GM21529 (cell line): ENCODE results near the gene TLL2.
A peak's percentile ranks its signal among the peaks of the same experiment; 100 is the strongest.

Experiments
- ATAC-seq: cut with Tn5 transposase; IDR thresholded peaks from one replicate; pipeline ENCODE4 v1.9.1; 2021; ENCODE audit not compliant: unreplicated experiment

The TLL2 gene

DNA sequence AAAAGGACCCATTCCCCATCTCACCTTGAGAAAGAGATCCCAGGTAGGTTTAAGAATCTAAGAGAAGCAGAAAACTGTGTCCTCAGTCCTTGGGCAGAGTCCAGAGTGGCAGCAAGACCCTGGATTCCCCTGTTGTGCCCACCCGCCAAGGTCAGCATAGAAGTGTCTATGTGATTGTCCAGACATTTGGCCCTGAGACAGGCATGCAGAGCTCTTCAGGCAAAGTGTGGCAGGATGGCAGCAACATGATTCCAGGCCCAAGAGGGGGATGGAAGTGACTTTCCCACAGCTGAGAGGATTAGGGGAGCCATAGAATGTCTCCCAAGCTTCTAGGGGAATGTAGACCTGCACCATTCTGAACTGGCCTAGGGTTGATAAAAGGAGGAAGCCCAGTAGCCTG, 115.8 kb downstream of the TLL2 start:
- ATAC-seq, result no peak

DNA sequence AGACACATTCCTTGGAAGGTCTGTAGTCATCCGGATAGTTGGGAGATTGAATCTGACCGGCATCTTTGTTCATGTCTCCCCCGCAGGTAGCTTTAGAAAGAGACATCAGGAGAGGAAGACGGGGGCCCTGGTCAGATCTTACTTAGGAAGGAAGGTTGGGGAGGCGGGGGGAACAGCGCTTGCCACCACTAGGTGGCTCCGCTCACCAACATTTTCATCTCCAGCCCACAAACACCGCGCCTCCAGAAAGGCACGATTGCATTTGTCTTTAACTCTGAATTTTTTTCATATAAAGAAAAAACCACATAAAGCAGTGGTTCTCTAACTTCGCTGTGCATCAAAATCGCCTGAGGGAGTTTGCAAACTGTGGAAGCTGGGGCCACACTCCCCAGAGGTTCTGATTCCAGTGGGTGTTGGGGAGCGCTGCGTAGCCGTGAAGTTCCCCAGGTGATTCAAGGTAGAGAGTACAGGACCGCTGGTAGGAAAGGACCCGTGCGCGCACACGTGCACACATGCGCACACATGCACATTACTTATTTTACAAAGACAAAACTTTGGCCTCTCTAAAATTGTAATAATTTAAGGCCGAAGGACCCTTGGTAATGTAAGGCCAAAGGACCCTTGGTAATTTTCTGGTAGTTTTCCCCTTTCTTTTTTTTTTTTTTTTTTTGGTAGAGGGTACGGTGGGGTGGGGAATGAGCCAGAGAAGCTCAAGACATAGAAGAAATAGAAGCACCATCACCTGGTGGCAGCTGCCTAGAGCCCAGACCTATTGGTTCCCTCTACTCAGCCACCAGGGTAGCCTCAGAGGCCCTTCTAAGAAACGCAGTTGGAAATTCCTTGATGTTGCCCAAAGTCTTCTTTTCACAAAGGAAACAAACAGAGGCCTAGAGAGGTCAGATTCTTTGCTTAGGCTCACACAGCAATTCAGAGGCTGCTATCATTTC, 117.5 kb downstream of the TLL2 start:
- ATAC-seq, result no peak

DNA sequence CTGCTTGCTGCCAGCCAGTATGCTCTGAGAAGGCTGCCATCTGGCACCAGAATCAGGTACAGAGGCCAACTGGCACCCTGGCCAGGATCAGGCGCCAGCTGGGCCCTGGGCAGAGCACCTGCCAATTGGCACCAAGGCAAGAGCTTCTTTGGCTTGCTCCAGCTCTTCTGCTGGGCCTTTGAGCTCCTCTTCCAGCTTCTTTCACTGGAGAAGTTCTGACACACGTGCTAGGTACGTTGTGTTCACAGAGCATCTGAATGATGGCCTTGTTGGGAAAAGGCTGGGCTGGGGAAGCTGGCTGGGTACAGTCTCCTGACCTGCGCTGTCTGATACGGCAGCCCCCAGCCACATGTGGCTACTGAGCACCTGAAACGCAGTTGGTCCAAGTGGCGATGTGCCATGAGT, 123.3 kb downstream of the TLL2 start:
- no peak for ATAC-seq

GRCh38 chr10:96389785-96390184, 123.9 kb downstream of the TLL2 start:
- ATAC-seq, result no peak

DNA sequence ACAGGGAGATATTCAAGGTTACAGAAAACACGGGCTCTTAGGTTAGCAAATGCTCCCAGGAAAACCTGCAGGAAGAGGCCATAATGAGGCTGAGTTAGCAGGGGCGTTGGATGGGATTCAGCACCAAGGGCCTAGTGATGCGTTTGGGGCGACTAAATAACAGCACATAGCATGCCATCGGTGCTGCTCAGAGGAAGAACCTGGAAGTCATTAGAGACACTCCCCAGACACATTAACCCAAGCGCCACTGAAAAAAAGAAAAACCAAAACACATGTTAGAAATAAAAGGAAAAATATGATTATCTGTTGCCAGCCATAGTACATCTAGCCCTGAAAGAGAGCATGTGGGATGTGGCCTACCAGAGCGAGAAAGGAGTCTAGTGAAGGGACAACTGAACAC, 126.1 kb downstream of the TLL2 start:
- ATAC-seq, result no peak

DNA sequence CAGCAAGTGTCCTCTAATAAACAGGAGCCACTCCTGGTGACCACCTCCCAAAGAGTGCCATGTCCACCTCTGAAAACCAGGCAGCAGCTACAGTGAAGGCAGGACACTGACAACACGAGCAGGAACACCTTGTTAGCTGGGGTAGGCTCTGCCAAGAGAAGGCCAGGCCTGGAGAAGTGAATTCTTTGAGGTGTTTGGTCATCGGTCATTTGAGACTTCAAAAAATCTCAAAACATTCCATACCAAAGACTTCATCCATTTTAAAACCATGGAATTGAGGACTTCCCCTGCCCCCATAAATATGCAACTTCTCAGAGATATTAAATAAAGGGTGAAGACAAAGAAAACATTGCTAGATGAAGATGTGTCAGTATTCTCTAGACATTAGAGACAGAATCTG, 126.6 kb downstream of the TLL2 start:
- ATAC-seq, result no peak

DNA sequence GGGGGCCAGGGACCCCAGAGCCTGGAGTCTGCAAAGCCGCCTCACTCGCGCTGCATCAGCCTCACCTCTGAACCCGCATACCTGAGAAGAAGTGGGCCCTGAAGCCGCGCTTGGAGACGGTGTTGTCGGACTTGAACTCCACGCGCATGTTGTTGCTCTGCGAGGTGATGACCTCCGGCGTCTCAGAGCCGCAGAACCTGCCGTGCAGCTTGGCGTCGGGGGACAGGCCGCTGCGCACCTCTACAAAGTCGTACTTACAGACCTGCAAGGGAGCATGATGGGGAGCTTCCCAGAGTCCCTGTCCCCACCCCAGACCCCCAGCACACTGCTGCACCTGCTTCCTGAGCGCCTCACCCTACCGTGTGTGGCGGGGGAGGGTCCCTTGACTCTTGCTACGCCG, 129.2 kb downstream of the TLL2 start:
- ATAC-seq, result no peak

DNA sequence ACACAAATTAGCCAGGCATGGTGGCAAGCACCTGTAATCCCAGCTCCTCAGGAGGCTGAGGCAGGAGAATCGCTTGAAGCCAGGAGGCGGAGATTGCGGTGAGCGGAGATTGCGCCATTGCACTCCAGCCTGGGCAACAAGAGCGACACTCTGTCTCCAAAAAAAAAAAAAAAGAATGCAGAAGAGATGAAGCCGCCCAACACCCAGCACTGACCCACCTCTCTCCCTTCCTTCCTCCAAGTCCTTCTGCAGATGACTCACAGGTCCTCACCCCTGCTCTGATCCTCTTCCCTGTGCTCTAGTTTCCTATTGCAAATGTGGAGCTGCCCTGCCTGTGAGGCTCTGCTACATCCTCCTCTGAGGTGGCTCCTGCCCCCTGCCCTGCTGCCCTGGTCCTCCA, 132.9 kb downstream of the TLL2 start:
- ATAC-seq, result no peak

GRCh38 chr10:96379758-96380157, 134.0 kb downstream of the TLL2 start:
- ATAC-seq, result no peak

DNA sequence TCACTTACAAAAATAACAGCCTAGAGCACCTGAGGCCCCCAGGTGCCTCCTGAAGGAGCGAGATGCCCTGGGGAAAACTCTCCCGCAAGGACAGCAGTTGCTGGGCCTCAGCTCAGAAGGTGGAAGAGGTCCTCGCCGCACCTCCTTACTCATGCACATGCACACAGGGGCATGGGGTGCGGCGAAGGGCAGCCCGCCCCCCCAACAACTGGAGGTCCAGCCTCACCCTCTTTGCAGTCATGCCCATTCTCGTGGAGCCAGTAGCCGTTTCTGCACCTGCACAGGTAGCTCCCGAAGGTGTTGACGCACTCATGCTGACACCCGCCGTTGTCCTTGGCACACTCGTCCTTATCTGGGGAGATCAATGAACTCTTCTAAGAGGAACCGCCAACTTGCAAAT, 135.0 kb downstream of the TLL2 start:
- ATAC-seq, result no peak

- no peak for ATAC-seq
Measured at GRCh38 chr10:96377816-96378294, 135.9 kb downstream of the TLL2 start.

GRCh38 chr10:96376483-96376882, 137.2 kb downstream of the TLL2 start:
- peak; percentile 59 for ATAC-seq

GRCh38 chr10:96374985-96375830, 138.5 kb downstream of the TLL2 start:
- peak; percentile 87 for ATAC-seq

DNA sequence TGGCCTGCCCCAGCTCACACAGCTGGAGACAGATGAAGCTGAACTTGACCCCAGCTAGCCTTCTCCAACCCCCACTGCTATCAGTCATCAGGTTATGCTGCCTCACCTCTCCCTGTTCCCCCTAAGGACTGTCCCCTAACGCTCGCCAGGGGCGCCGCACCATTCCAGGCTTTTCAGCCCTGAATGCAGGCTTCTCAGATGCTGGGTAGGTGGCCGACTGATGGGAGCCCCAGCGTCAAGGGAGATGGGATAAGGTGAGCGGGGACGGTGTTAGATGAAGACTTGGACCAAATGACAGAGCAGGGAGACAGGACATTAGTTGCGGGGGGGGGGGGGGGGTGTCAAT, 139.1 kb downstream of the TLL2 start:
- no peak for ATAC-seq

- ATAC-seq, result no peak
Measured at GRCh38 chr10:96374004-96374403, 139.7 kb downstream of the TLL2 start.

DNA sequence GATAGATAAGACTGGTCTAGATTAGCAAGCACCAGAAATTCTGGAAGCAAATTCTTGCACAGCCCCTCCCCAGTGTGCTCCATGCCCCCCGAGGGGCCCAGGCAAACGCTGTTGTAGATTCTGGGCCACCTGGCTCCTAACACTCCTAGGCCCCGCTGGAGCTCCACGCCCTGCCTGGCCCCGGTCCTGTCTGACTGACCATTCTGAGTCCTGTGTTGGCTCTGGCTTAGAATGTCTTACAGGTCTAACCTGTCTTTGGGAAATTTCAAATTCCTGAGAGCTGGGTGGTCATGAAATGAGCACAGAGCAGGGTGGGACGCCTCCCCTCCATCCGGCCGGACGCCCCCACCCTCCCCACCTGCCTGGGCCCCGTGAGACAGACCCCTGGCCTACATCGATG, 142.4 kb downstream of the TLL2 start:
- ATAC-seq, result no peak

- no peak for ATAC-seq
Measured at GRCh38 chr10:96370584-96371157, 143.1 kb downstream of the TLL2 start.

DNA sequence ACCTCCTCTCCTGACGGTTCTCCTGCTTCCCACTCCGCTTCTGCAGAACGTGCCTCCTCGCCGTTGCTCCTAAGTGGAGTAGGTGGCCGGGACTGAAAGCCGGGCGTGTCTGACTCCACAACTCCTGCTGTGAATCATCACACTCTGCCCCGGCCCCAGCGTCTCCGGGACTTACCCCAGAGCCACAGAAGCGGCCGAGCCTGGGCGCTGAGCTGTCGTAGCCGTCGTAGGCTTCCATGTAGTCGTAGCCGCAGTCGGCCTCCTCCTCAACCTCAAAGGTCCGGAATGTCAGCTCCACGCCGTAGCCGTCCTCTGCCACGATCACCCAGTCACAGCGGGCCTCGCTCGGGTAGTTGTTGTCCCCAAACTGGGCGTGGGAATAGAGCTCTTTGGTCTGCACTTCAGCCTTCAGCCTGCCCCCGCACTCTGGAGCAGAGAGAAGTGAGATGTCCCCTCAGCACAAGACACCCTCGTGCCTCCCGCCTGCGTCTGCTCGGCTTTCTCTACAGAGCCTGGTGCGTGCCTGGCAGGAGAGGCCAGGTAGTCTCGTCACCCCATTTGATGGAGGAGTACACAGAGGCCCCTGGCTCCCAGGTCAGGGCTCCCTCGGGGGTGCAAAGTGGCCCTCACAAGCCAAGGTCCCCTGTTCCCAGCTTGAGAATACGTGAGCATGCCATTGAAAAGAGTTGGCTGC, 143.7 kb downstream of the TLL2 start:
- no peak for ATAC-seq

DNA sequence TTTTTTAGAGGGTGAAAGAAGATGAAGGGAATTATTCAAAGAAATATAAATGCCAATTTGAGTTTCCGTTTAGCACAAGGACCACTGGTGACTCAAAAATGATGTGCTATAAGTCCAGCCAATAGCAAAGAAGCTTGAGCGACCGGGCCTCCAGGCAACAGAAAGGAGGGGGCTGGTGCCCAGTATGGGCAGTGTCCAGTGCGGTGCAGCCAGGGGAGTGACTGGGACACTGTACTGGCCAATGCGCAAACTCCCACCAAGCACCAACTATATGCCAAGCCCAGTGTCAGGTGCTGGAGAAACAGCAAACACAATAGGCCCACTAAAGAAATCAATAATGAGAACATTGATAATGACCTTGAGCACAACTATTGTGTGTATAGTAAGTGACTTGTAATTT, 144.8 kb downstream of the TLL2 start:
- ATAC-seq, result no peak

DNA sequence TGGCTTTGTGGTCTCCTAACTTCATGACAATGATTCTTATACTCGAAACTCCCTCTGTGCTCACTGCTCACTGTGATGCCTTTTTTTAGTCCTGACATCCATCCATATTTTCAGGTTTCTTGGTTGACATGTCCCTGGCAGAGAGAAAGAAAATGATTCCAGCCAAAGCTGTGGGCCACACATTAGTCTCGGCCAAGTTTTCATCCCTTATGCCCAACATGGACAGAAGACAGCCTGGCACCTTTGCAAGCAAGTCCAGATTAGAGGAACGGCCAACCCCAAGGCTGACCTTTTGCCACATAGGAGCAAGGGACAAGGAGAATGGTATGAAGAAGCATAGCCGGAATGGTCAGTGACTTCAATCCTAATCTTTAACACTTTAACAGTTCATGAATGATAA, 146.3 kb downstream of the TLL2 start:
- ATAC-seq, result no peak

DNA sequence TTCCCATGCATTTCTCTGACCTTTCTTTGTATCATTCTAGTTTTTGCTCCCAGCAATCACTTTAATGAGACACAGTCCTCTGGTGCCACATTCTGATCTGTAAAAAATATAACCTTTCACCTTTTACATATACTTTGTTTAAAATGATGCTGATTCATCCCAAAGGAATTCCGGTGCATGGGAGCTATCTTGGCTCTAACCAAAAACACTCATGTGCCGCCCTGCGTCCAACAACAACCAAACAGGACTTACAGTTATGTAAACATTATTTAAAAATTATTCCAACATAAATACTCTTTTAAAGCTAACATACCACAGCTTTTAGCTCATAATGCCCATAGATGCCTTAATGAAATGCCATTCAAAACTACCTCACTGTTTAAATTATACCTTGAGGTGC, 147.2 kb downstream of the TLL2 start:
- ATAC-seq, result no peak
